ENCODE data around the gene NDUFAF5.

NDUFAF5 gene

GRCh38 chr20:13824459-13824858 lies 39.6 kb downstream of the NDUFAF5 start:
- DNase-seq, result no peak

GRCh38 chr20:13825465-13825864 lies 40.6 kb downstream of the NDUFAF5 start:
- DNase-seq, result no peak

- no peak for DNase-seq
These were observed 46.6 kb downstream of the NDUFAF5 start for GRCh38 chr20:13831476-13831875.

- no peak for DNase-seq
These were observed 53.8 kb downstream of the NDUFAF5 start for GRCh38 chr20:13838664-13839063.

- no peak for DNase-seq
These were observed 54.7 kb downstream of the NDUFAF5 start for GRCh38 chr20:13839421-13840092.

GRCh38 chr20:13840093-13840465 lies 55.3 kb downstream of the NDUFAF5 start:
- DNase-seq, result no peak

- no peak for DNase-seq
These were observed 56.4 kb downstream of the NDUFAF5 start for GRCh38 chr20:13841206-13841605.

GRCh38 chr20:13844296-13844695 lies 59.5 kb downstream of the NDUFAF5 start:
- DNase-seq, result no peak

GRCh38 chr20:13851279-13851678 lies 66.5 kb downstream of the NDUFAF5 start:
- no peak for DNase-seq

- DNase-seq, result no peak
These were observed 67.5 kb downstream of the NDUFAF5 start for GRCh38 chr20:13852306-13852705.

- DNase-seq, result no peak
These were observed 70.8 kb downstream of the NDUFAF5 start for GRCh38 chr20:13855613-13856012.

- DNase-seq, result no peak
These were observed 71.5 kb downstream of the NDUFAF5 start for GRCh38 chr20:13856354-13856753.

- DNase-seq, result no peak
These were observed 72.5 kb downstream of the NDUFAF5 start for GRCh38 chr20:13857304-13857703.

- DNase-seq, result no peak
These were observed 73.1 kb downstream of the NDUFAF5 start for GRCh38 chr20:13857961-13858360.

- DNase-seq, result no peak
These were observed 73.6 kb downstream of the NDUFAF5 start for GRCh38 chr20:13858439-13858838.

GRCh38 chr20:13858871-13859270 lies 74.0 kb downstream of the NDUFAF5 start:
- DNase-seq, result no peak

- no peak for DNase-seq
These were observed 77.4 kb downstream of the NDUFAF5 start for GRCh38 chr20:13862245-13862644.

- DNase-seq, result no peak
These were observed 78.4 kb downstream of the NDUFAF5 start for GRCh38 chr20:13863244-13863643.

- DNase-seq, result no peak
These were observed 80.3 kb downstream of the NDUFAF5 start for GRCh38 chr20:13865156-13865555.

GRCh38 chr20:13865791-13866351 lies 81.0 kb downstream of the NDUFAF5 start:
- no peak for DNase-seq

- peak; percentile 61 for DNase-seq
These were observed 83.5 kb downstream of the NDUFAF5 start for GRCh38 chr20:13868331-13868730.

- no peak for DNase-seq
These were observed 85.4 kb downstream of the NDUFAF5 start for GRCh38 chr20:13870170-13870748.
